ENCODE data around the gene SLC39A8.

SLC39A8 gene

DNA sequence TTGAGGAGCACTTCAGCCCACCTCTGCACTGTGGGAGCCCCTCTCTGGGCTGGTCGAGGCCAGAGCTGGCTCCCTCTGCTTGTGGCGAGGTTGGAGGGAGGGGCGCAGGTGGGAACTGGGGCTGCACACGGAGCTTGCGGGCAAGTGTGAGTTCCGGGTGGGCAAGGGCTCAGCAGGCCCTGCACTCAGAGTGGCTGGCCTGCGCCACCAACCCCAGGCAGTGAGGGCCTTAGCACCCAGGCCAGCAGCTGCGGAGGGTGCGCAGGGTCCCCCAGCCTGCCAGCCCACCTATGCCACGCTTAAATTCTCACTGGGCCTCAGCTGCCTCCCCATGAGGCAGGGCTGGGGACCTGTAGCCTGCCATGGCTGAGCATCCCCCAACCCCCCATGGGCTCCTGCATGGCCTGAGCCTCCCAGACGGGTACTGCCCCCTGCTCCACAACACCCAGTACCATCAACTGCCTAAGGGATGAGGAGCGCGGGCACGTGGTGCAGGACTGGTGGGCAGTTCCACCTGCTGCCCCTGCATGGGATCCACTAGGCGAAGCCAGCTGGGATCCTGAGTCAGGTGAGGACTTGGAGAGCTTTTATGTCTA lies 110.9 kb downstream of the SLC39A8 start:
- TF ChIP-seq PBX3 (CRISPR knock-in tag; IDR thresholded peaks at IDR 0.05) (no peak), ZNF623 (tag by site-specific recombination; IDR thresholded peaks at IDR 0.05) (no peak), ZNF555 (tag by site-specific recombination; conservative IDR thresholded peaks at IDR 0.05) (no peak), ZNF707 (tag by site-specific recombination; IDR thresholded peaks at IDR 0.05) (no peak), ZBTB1 (tag by site-specific recombination; IDR thresholded peaks at IDR 0.05) (no peak), ZNF610 (tag by site-specific recombination; IDR thresholded peaks at IDR 0.05; ENCODE audit: borderline replicate concordance) (no peak), ZNF175 (tag by site-specific recombination; IDR thresholded peaks at IDR 0.05) (no peak), ZNF341 (tag by site-specific recombination; IDR thresholded peaks at IDR 0.05; ENCODE audit: low read depth) (no peak), ZBTB44 (tag by site-specific recombination; IDR thresholded peaks at IDR 0.05) (no peak), ZNF146 (tag by site-specific recombination; IDR thresholded peaks at IDR 0.05) (no peak), ZBTB8A (tag by site-specific recombination; IDR thresholded peaks at IDR 0.05) (no peak), ZSCAN5A (tag by site-specific recombination; IDR thresholded peaks at IDR 0.05) (no peak), ZBTB20 (tag by site-specific recombination; IDR thresholded peaks at IDR 0.05) (no peak), ZNF654 (tag by site-specific recombination; IDR thresholded peaks at IDR 0.05; ENCODE audit: low read depth) (no peak)
- Histone ChIP-seq H3K4me3 (ENCODE audit: low read depth, low read length) (no peak overlapping the region), H3K9me3 (ENCODE audit: control insufficient read depth, insufficient read depth, low read depth, low read length) (no peaks in the 10 kb centered on the region), H3K27ac (ENCODE audit: extremely low read depth, low read depth, low read length) (no peak overlapping the region), H3K4me1 (ENCODE audit: control insufficient read depth, insufficient read depth, low read length) (no peaks in the 10 kb centered on the region), H3K36me3 (ENCODE audit: control insufficient read depth in 2 of 2, insufficient read depth in 1 of 2, low read length in 2 of 2) (no peaks in the 10 kb centered on the region)
- ChIA-PET CTCF (interaction anchor here (0.7 kb wide), 1 partner anchor 856 kb away, joined by 5 read pairs; no protein-coding TSS in a partner anchor), POLR2A (no interaction called here)

- Histone ChIP-seq H3K9me3 (ENCODE audit: control insufficient read depth, insufficient read depth, low read depth, low read length) (no peaks in the 10 kb centered on the region), H3K4me3 (ENCODE audit: low read depth, low read length) (no peak overlapping the region), H3K27ac (ENCODE audit: extremely low read depth, low read depth, low read length) (no peak overlapping the region), H3K36me3 (ENCODE audit: control insufficient read depth in 2 of 2, insufficient read depth in 1 of 2, low read length in 2 of 2) (no peaks in the 10 kb centered on the region), H3K4me1 (ENCODE audit: control insufficient read depth, insufficient read depth, low read length) (no peaks in the 10 kb centered on the region)
- POLR2A ChIA-PET, result no interaction called here
- no peak for TF ChIP-seq ZFP41 (tag by site-specific recombination; IDR thresholded peaks at IDR 0.05; ENCODE audit: borderline replicate concordance)
- no peak for TF ChIP-seq ZNF670 (tag by site-specific recombination; IDR thresholded peaks at IDR 0.05; ENCODE audit: low read depth)
- TF ChIP-seq ZNF544 (tag by site-specific recombination; IDR thresholded peaks at IDR 0.05), result no peak
- TF ChIP-seq ZNF324 (tag by site-specific recombination; IDR thresholded peaks at IDR 0.05), result no peak
- TF ChIP-seq ZBTB6 (tag by site-specific recombination; IDR thresholded peaks at IDR 0.05), result no peak
- TF ChIP-seq, protein P1, sequence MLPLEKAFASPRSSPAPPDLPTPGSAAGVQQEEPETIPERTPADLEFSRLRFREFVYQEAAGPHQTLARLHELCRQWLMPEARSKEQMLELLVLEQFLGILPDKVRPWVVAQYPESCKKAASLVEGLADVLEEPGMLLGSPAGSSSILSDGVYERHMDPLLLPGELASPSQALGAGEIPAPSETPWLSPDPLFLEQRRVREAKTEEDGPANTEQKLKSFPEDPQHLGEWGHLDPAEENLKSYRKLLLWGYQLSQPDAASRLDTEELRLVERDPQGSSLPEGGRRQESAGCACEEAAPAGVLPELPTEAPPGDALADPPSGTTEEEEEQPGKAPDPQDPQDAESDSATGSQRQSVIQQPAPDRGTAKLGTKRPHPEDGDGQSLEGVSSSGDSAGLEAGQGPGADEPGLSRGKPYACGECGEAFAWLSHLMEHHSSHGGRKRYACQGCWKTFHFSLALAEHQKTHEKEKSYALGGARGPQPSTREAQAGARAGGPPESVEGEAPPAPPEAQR (tag by site-specific recombination; IDR thresholded peaks at IDR 0.05), result no peak
- CTCF ChIA-PET, result no interaction called here
Observed at GRCh38 chr4:102230194-102230593, 115.1 kb downstream of the SLC39A8 start.
